Measurements from ENCODE around the gene CRX.

DNA sequence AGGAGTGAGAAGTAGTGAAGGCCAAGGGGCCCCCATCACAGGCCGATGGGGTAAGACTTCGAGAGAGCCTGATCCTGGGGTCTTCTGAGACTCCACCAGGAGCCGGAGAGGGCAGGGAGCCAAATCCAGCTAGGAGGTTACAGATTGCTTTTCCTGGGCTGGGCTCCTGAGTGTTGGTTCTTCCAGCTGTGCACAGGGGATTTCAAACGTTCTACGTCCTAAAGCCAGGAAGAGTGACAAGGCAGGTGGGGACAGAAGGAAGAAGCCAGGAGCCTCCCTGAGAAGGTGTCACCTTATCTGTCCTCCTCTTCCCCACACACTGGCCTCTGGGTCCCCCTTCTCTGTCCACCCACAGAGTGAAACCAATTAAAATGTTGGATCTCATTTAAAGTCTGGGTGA lies 21.2 kb downstream of the CRX start:
- TF ChIP-seq, protein P1, sequence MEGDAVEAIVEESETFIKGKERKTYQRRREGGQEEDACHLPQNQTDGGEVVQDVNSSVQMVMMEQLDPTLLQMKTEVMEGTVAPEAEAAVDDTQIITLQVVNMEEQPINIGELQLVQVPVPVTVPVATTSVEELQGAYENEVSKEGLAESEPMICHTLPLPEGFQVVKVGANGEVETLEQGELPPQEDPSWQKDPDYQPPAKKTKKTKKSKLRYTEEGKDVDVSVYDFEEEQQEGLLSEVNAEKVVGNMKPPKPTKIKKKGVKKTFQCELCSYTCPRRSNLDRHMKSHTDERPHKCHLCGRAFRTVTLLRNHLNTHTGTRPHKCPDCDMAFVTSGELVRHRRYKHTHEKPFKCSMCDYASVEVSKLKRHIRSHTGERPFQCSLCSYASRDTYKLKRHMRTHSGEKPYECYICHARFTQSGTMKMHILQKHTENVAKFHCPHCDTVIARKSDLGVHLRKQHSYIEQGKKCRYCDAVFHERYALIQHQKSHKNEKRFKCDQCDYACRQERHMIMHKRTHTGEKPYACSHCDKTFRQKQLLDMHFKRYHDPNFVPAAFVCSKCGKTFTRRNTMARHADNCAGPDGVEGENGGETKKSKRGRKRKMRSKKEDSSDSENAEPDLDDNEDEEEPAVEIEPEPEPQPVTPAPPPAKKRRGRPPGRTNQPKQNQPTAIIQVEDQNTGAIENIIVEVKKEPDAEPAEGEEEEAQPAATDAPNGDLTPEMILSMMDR (IDR thresholded peaks at IDR 0.05), result no peak
- no peak for TF ChIP-seq REST (IDR thresholded peaks at IDR 0.05; ENCODE audit: insufficient read depth in 1 of 2, low read depth in 2 of 2, low read length in 1 of 2)
- no peak for TF ChIP-seq POLR2AphosphoS5 (IDR thresholded peaks at IDR 0.05; ENCODE audit: low read depth, low read length)
- no peak for TF ChIP-seq SIN3A (IDR thresholded peaks at IDR 0.05; ENCODE audit: borderline replicate concordance, insufficient read depth, low read depth, low read length)
- TF ChIP-seq TCF7L2 (IDR thresholded peaks at IDR 0.05; ENCODE audit: low read depth, low read length), result no peak
